Esophagus squamous epithelium (tissue), 4 donors: ENCODE measurements around the gene GSTT2B.
"Not testable (repeated sequence)": the region's sequence is repeated elsewhere in the genome, so short reads cannot be mapped to it uniquely, and the experiment has no call there.

Source experiments
- CTCF ChIP-seq, 6 experiments: fragments of 450-650 bp in 4 of 6; fragments of 200-600 bp in 2 of 6; sonication (generic) in 2 of 6; IDR thresholded peaks; one replicate each; pipeline ENCODE4 v1.5.1; 2016 to 2019; ENCODE audit warnings: antibody characterized with exemption in 6 of 6, mild to moderate bottlenecking in 4 of 6, moderate library complexity in 4 of 6
- POLR2A ChIP-seq, 4 donors: fragments of 450-650 bp; IDR thresholded peaks; one replicate each; pipeline ENCODE4 v1.6.1; 2017; ENCODE audit warnings: antibody characterized with exemption in 4 of 4, mild to moderate bottlenecking in 4 of 4, moderate library complexity in 3 of 4

DNA sequence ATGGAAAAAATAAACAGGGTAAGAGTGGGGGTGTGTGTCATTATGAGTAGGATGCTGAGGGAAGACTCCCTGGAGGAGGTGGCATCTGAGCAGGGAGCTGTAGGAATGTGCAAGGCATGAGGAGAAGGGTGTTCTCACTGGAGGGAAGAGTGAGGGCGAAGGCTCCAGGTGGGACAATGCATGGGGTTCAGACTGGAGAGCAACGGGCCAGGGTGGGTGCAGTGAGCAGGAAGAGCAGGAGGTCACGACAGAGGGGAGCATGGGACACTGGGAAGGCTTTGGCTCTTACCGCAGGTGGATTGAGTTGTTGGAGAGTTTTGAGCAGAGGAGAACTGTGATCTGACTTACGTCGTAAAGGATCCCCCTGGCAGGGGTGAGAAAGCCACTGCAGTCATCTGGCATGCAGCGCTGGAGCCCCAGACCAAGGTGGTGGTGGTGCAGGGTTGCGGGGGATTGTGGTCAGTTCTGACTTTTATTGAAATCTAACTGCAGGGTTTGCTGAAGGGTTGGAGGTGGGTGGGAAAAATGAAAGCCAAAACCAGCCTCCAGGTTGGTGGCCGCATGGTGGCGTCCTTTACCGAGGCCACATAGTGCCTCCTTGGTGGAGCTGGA is 8.1 kb downstream of the GSTT2B start:
- TF ChIP-seq POLR2A, CTCF (IDR thresholded peaks at IDR 0.05): not testable (repeated sequence)
